KG1 (cell line): ENCODE results near the gene TGIF1.
"Not testable (repeated sequence)": the region's sequence is repeated elsewhere in the genome, so short reads cannot be mapped to it uniquely, and the experiment has no call there.

Experiments
- DNase-seq: peaks from one replicate; lab custom pipeline; 2025; lab: John Stamatoyannopoulos, UW

The TGIF1 gene

DNA sequence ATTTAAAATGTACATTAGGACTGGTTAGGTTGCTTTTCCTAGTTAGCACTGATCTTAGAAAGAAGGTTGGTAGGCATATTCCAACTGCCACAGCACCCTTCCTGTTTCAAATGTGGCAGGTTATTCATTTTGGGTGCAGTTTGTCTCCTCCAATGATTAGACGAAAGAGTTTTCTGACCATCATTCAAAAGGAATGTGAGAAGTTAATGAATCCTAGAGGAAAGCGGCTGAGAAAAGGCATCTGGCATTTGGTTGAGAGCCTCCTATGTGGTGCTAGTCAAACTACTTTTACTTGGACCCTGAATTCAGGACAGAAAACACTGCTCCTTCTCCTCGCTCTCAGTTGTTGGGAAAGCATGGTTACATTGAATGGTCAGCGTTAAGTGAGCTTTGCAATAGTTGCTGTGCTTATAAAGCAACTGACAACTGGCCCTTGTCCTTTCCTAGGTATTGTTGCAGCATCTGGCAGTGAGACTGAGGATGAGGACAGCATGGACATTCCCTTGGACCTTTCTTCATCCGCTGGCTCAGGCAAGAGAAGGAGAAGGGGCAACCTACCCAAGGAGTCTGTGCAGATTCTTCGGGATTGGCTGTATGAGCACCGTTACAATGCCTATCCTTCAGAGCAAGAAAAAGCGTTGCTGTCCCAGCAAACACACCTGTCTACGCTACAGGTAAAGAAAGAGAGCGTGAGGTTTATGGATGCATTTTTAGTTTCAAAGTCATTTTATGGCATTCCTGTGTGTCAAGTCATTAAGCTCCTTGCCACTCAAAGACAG is 6.1 kb downstream of the TGIF1 start:
- no peak for DNase-seq

DNA sequence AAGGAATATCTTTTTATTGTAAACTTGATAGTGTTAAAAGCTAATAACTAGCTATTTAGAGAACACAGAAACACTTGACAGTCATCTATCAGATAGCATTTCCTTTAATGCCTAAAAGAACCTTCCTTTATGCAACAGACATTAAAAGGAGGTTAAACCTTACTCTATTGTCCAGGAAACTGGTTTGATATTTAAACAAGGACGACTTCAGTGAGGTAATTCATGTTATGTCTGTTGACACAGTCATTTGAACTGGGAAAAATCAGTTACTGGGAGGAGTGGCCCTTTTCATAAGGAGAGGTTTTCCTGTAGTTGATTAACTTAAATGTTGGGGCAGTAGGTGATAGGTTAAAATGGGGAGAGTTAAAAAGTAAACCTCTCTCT is 6.7 kb downstream of the TGIF1 start:
- DNase-seq = no peak

- DNase-seq = no peak
Measured at GRCh38 chr18:3457261-3457724, 7.3 kb downstream of the TGIF1 start.

DNA sequence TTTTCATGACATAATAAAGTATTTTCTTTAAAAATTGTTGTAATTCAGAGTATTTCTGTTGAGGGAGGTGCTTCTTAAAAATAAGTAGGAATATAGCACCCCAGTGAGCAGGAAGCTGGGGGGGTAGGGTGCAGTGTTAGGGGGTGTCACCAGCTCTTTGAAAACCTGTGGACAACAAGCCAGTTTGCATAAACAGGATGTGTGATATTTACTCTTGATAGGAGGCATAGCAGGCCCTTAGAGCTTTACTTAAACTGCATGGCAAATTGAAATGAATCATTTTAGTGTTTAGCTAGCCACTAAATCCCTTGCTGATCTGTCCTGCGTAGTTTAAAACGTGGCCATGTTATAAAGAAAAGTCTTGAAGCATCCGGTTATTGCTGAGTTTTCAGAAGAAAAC is 8.4 kb downstream of the TGIF1 start:
- no peak for DNase-seq

DNA sequence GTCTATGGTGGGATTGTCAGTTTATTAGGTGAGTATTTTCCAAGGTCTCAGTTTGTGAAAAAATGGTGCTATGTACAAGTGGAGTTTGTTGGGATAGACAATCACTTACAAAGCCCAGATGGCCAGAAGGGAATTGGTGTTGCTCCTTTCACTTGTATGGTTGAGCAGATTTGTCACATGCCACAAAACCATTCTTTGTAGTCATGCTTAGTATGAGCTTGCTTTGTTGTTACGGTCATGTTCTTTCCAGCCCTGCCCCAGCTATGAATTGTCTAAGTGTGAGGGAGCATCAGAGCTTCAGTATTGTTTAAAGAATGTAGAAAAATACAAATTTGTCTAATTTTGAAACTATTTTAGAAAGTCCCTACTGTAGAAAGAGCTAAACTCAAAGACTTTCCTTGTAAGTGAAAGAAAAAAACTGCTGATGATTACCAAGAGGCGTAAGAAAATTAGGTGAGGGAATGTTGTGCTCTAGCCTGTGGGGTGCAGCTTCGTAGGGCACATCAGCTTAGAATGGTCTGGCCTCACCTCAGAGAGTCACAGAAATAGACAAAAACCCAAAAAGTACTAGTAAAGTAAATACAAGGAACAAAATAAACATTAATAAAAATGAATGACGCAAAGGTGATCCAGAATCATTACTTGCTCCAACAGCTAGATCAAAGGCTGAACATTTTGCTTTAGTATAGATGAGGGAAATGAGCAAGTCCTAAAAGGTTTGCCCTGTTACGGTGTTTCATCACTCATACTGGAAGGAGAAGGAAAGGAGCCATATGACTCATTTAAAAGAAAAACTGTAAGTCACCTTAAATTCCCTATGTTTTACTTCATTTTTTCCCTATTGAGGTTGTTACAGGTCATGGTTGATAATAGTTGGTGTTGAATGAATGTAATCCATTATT is 9.2 kb downstream of the TGIF1 start:
- DNase-seq = no peak

- DNase-seq = no peak
Measured at GRCh38 chr18:3460823-3461398, 10.9 kb downstream of the TGIF1 start.

DNA sequence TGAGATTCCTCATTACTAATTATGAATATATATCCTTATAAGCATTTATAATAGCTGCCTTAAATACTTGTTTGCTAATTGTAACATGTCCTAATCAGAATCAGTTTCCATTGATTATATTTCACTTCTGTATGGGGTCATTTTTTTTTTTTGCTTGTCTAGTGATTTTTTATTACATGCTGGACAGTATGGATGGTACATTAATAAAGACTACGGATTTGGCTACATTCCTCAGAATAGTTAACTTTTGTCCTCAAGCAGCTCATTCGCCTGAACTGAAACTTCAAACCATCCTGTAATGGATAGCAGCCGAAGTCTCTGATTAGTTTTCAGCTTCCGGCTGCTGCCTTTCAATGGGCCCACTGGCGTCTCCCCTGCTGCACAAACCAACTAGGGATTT is 11.7 kb downstream of the TGIF1 start:
- DNase-seq = no peak

GRCh38 chr18:3463051-3463450 is 13.1 kb downstream of the TGIF1 start:
- no peak for DNase-seq

DNA sequence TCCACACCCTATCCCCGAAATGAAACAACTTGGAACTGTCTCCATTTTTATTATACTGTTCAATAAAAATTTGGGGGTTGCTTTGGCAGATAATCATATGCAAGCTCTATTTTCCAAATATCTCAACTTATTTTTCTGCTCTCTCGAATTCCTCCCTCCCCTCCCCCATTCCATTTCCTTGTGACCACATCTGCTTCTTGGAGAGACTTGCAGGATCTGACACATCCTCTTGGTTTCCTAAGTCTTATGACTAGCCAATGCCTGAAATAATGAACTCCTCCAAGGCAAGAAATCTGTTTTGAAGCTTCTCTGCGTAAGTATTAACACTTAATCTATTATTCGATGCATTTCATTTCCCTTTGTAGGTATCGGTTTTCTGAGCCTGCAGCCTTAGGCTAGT is 16.1 kb downstream of the TGIF1 start:
- DNase-seq = no peak

- no peak for DNase-seq
Measured at GRCh38 chr18:3466872-3467271, 16.9 kb downstream of the TGIF1 start.

DNA sequence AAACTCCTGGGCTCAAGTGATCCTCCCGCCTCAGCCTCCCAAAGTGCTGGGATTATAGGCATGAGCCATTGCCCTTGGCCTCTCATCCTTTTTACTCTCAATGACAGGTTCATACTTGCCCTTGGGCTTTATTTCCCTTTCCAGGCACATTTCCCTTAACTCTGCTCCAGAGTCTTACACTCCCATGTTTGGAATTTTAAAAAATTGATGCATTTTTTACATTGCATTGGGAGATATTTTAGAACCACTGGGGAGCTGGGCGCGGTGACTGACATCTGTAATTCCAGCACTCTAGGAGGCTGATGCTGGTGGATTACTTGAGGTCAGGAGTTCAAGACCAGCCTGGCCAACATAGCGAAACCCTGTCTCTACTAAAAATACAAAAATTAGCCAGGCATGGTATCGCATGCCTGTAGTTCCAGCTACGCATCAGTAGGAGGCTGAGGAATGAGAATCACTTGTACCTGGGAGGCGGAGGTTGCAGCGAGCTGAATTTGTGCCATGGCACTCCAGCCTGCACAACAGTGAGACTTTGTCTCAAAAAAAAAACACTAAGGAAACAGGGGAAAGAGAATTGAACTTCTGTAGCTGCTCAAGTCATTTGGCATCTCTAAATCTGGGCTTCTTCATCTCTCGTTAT is 18.2 kb downstream of the TGIF1 start:
- DNase-seq = no peak

DNA sequence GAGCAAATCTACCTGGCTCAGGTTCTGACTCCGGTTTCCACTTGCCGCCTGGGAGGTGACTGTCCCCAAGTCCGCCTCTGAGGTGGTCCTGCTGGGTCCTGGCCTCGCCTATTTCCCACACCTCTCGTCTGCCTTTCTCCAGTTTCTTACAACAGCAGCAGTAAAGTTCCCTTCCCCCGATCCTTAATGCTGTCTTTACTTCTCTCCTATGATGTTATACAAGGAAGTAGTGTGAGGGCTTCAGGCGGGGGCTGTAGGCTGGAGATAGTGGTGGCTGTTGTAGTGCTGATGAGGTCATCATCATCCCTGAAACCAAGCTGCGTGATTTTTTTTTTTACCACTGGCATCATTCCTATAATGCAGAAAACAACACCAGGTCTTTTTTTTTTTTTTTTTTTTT is 18.9 kb downstream of the TGIF1 start:
- DNase-seq = no peak

- no peak for DNase-seq
Measured at GRCh38 chr18:3471141-3471648, 21.2 kb downstream of the TGIF1 start.

DNA sequence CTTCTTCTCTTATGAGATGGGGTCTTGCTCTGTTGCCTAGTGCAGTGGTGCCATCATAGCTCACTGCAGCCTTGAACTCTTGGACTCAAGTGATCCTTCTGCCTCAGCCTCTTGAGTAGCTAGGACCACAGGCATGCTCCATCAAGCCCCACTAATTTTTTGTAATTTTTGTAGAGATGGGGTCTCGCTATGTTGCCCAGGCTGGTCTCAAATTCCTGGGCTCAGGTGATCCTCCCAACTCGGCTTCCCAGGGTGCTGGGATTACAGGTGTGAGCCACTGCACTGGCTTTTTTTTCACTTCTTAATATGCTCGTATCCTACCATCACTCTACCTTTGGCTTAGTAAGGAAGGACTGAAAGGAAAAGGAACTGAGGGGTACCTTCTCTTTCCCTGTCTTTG is 22.1 kb downstream of the TGIF1 start:
- DNase-seq = not testable (repeated sequence)

DNA sequence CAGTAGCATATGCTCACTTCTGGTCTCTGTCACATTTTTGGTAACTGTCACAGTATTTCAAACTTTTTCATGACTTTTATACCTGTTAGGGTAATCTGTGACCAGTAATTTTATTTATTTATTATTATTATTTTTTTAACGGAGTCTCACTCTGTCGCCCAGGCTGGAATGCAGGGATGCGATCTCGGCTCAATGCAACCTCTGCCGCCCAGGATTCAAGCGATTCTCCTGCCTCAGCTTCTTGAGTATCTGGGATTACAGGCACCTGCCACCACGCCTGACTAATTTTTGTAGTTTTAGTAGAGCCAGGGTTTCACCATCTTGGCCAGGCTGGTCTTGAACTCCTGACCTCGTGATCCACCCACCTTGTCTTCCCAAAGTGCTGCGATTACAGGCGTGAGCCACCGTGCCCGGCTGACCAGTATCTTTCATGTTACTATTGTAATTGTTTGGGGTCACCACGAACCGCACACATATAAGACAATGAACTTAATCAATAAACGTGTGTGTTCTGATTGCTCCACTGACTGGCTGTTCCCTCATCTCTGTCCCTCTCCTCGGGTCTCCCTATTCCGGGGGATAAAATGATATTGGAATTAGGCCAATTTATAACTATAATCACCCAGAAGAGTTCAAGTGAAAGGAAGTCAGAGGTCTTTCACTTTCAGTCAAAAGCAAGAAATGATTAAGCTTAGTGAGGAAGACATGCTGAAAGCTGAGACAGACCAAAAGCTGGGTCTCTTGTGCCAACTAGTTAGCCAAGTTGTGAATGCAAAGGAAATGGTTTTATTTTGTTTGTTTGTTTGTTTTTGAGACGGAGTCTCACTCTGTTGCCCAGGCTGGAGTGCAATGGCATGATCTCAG is 22.9 kb downstream of the TGIF1 start:
- DNase-seq = no peak

DNA sequence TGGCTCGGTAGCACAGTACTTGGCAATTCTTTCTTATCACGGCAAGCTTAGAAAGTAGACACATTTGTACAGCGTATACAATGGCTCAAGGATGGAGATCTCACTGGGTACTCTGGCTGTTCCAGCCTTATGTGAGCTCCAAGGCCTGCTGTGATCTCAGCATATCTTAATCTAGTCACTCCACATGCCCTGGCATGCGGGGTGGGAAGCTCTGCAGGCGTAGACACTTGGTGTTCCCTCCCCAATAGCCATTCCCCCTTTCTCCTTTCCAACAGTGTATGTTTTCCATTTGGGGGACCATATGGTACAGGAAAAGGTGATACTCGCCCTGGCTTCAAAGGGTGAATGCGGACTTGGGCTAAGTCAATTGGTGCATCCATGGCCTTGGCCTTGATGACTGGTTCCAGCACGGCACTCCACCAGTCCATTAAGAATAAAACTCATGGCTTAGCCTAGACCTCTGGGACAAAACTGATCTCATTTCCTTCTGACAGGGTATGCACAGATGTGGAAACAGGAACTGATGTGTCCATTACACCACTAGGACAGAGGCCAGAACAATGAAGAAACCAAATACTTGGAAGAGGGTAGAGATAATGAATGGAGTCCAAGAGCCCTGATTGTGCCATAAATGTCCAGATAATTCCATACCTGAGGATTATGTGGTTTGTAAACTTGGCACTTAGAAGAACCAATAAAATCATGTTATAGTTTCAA is 28.4 kb downstream of the TGIF1 start:
- no peak for DNase-seq

- DNase-seq = no peak
Measured at GRCh38 chr18:3479978-3480509, 30.1 kb downstream of the TGIF1 start.

DNA sequence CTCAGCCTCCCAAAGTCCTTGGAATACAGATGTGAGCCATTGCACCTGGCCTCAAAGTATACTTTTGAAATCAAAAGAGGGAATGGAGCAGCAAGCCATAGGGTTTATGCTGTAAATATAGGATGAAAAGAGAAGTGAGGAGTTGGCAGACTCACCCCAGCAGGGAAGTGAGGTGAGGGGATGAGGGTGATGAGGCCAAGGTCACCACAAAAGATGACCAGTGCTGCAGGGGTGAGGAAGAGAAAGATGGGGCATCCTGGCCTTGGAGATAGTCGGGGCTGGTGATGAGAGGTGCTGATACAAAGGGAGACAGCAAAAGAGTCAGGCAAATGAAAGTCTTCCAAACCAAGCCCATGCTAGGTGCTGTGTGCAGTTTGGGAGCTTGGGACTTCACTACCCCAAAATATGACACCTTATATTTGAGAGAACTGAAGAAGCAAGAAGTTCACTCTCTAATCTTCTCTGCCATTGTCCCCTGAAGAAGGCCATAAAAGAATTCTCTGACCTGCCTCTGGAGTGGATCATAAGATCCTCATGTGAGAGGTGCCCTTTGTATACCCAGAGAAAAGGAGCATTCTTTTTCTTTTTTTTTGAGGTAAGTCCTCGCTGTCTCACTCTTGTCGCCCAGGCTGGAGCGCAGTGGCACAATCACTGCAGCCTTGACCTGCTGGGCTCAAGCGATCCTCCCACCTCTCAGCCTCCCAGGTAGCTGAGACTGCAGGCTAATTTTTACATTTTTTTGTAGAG is 31.0 kb downstream of the TGIF1 start:
- no peak for DNase-seq

- no peak for DNase-seq
Measured at GRCh38 chr18:3481696-3482210, 31.8 kb downstream of the TGIF1 start.
